Activated naive CD4-positive, alpha-beta T cell treated with anti-CD3 and anti-CD28 coated beads, Interleukin-2, amount 50 U/mL, for 72 hours (primary cell): Measurements from ENCODE around the gene TFEB. TPM values are rescaled to one million over a fixed set of nuclear protein-coding genes. Genes with fewer than 3 reads are reported as not detected.

Experiments used
- ATAC-seq, 2 donors: fragments of 150-1000 bp; cut with Tn5 transposase; 2 replicates each; pipeline ENCODE4 v1.10.0; 2021; ENCODE audit warnings: mild to moderate bottlenecking in 2 of 2, moderate library complexity in 2 of 2
- DNase-seq, 2 donors: peaks; one replicate each; pipeline ENCODE4 v3.0.0; 2021 to 2022; ENCODE audit warnings: low spot score in 2 of 2
- H3K27ac Mint-ChIP-seq, 2 donors: one replicate each; pipeline ENCODE4 v1.8.0; 2022; ENCODE audit warnings: mild to moderate bottlenecking in 2 of 2, mixed read lengths in 2 of 2
- H3K36me3 Mint-ChIP-seq, 2 donors: one replicate each; pipeline ENCODE4 v1.8.0; 2022; ENCODE audit warnings: mixed read lengths in 2 of 2
- H3K9me3 Mint-ChIP-seq, 2 donors: one replicate each; pipeline ENCODE4 v1.8.0; 2022; ENCODE audit warnings: mixed read lengths in 2 of 2
- total RNA-seq, 2 donors: library from RNA; stranded (reverse); gene quantifications; one replicate each; pipeline ENCODE4 v1.2.3, GENCODE V29; 2022

The TFEB gene
- total RNA-seq, result 10 to 100 TPM in 1 of 2 donors, 1 to 10 TPM in 1; 3.0 to 14.4 TPM

DNA sequence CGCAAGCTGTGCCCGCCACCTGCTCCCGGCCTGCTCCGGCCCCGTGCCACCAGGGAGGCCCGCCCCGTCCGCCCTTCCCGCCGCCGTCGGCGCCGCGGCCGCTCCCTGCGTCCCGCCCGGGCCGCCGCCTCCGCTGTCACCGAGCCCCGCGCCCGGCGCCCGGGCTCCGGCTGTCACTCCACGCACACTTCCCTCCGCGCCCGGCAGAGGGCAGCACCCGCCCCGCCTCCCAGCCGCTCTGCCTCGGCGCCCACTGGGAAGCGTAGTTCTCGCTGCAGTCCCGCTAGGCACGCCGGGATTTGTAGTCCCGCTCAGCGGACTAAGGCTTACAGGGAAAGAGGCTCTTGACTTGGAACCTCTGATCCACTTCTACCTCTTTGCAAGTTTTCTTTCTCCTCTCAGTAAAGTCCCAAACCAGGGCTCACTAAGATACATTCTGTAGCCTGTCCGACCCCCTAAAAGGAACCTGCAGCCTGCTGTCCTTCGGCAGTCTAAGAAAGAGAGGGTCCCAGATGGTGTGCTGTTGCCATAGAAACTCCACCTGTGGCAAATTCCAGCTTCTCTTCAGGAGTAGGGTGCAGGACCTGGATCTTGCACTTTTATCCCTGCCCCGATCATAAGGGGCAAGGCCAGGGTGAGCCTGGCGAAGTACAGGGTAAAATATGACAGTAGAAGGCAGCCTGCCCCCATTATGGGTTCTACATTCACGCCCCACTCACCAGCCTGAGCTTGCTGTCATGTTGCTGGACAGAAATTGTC is at the start of gene TFEB:
Gene TFEB (minus strand): TSS at position 182 of the 759 bp plus-strand sequence. CDS start 44,395 bp downstream, outside the sequence.
- no peak within 1 kb of the TSS for H3K27ac Mint-ChIP-seq
- no peaks in the 10 kb centered on the region for H3K36me3 Mint-ChIP-seq
- DNase-seq, result peak; percentile 91 to 98
- peak; percentile 72 to 83 for ATAC-seq
- no peaks in the 10 kb centered on the region for H3K9me3 Mint-ChIP-seq

GRCh38 chr6:41784581-41785171 is 49.3 kb upstream of the TFEB start:
- Mint-ChIP-seq H3K36me3 (peaks cover 17 to 20% of the 10 kb centered on the region in 2 donors), H3K27ac (no peak overlapping the region), H3K9me3 (no peaks in the 10 kb centered on the region)
- no peak for DNase-seq
- ATAC-seq, result no peak

GRCh38 chr6:41783106-41783780 is 47.8 kb upstream of the TFEB start:
- H3K27ac Mint-ChIP-seq, result no peak overlapping the region
- DNase-seq, result no peak

DNA sequence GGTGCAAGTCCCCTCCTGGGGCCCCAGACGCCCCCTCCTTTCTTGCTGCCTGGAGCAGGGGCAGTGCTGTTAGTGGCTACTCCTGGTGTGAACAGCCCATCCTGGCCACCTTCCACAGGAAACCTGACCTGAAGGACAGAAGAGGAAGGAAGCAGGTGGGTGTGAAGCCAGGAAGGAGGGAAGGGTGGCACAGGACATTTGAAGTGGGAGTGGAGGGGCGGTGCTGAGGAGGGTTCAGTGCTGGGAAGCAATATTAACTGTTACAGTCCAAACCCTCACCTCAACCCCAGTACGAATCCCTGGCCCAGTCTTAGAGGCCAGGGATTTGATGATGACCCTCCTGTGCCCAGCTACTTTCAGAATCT is 45.9 kb upstream of the TFEB start:
- no peak for ATAC-seq
- DNase-seq, result no peak
- Mint-ChIP-seq H3K36me3 (no peaks in the 10 kb centered on the region), H3K9me3 (no peaks in the 10 kb centered on the region), H3K27ac (no peak overlapping the region)

More at GRCh38 chr6:41783106-41783780, 47.8 kb upstream of the TFEB start:
- H3K36me3 Mint-ChIP-seq, result peaks cover 8 to 12% of the 10 kb centered on the region in 2 donors
- no peak for ATAC-seq
- no peaks in the 10 kb centered on the region for H3K9me3 Mint-ChIP-seq

DNA sequence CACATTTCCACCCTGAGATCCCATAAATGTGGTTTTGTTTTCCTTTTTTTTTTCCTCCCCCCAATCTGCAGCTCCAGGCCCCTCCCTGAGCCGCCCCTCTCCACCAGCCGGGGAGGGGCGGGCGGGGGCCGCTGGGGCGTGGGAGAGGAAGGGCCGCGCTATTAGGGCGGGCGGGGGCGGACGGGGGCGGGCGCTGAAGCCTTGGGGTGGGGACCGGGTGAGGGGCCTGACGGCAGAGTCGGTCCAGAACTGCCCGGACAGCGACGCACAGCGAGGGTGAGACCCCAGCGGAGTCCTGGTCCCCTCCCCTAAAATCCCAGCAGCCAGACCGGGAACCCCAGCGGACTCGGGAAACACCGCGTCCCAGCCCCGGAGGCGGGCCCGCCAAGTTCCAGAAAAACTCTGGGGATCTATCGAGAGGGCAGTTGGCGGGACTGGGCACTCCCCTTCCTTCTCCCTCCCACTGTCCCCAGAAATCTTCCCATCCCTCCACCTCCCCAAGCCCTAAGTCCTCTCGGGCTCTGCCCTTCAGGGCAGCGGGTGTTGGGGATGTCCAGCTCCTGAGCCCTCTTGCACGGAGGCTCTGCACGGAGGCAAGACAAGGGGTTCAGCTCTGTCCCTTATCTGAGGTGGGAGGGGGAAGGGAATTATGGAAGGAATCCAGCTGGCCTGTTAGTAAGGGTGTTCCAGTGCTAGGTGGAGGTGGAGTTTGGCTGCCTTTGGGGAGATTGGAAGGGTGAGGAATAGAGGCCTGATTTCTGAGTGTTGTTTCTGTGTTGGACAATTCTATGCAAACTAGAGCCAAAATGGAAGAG is 45.4 kb upstream of the TFEB start, which contains the start of gene PRICKLE4:
Gene PRICKLE4 (plus strand): TSS at position 232 of the 815 bp plus-strand sequence. CDS start 2,692 bp downstream, outside the sequence.
- Mint-ChIP-seq H3K9me3 (no peaks in the 10 kb centered on the region), H3K27ac (peak within 1 kb of the TSS in 1 of 2 donors; percentile 72), H3K36me3 (no peaks in the 10 kb centered on the region)
- no peak for ATAC-seq
- no peak for DNase-seq

DNA sequence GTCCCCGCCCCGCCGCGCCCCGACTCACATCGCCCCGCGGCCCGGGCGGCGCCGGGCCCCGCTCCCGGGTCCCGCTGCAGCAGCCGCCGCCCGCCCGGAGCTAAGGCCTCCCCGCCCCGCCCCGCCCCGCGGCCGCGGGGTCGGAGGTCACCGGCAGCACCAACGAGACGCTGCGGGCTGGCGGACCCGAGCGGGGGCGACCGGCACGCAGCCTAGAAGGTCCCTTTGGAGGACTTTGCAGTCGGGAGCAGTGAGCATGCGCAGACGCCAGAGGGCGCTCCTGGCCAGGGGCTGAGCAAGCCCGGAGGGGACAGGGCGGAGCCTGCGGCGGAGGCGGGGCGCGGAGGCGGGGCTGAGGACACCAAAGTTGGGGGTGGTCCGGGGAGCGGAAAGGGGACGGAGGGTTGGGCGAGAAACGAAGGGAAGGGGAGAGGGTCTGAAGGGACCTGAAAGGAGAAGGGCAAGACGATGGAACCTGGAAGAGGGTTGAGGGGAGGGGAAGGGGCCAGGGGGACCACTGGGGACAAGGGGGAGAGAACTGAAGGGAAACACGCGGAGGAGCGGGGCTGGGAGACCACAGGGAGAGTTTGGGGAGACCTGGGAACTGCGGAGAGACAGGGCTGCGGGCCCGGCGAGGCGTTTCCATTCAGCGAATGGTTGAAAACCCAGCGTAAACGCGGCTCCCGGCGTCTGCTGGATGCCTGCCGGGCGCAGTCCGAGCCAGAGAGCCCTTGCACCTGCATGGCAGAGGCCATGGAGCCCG is 44.6 kb upstream of the TFEB start, which contains the start of gene FRS3:
Gene FRS3 (minus strand): TSS at position 113 of the 763 bp plus-strand sequence. CDS start 2,913 bp downstream, outside the sequence.
- DNase-seq, result peak; percentile 97 to 100
- Mint-ChIP-seq H3K36me3 (no peaks in the 10 kb centered on the region), H3K27ac (peak within 1 kb of the TSS; percentile 49 to 90), H3K9me3 (no peaks in the 10 kb centered on the region)
- peak; percentile 98 for ATAC-seq

- Mint-ChIP-seq H3K36me3 (no peaks in the 10 kb centered on the region), H3K27ac (peak overlapping the region; percentile 49 to 90), H3K9me3 (no peaks in the 10 kb centered on the region)
- ATAC-seq, result no peak
- DNase-seq, result no peak
Observed at GRCh38 chr6:41779336-41779735, 43.9 kb upstream of the TFEB start.

DNA sequence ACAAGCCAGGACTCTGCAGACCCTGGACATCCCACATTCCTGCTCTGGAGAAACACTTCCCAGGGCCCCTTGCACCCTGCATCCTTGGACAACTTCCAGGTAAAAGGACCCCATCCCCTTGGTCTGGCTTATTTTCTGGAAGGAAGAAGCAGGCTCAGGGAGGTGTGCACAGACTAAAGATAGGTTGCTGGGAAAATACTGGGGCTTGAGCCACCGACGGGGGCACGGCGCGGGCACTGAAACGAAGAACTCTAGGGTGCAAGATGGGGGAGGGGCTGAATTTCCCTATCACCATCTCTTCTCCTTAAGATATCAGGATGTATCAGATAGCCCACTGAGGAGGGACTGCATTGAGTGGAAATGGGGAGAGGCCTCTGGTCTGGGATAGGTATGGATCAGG is 43.5 kb upstream of the TFEB start:
- peak overlapping the region; percentile 49 to 90 for H3K27ac Mint-ChIP-seq
- ATAC-seq, result no peak
- no peak for DNase-seq
- no peaks in the 10 kb centered on the region for H3K9me3 Mint-ChIP-seq
- H3K36me3 Mint-ChIP-seq, result no peaks in the 10 kb centered on the region

DNA sequence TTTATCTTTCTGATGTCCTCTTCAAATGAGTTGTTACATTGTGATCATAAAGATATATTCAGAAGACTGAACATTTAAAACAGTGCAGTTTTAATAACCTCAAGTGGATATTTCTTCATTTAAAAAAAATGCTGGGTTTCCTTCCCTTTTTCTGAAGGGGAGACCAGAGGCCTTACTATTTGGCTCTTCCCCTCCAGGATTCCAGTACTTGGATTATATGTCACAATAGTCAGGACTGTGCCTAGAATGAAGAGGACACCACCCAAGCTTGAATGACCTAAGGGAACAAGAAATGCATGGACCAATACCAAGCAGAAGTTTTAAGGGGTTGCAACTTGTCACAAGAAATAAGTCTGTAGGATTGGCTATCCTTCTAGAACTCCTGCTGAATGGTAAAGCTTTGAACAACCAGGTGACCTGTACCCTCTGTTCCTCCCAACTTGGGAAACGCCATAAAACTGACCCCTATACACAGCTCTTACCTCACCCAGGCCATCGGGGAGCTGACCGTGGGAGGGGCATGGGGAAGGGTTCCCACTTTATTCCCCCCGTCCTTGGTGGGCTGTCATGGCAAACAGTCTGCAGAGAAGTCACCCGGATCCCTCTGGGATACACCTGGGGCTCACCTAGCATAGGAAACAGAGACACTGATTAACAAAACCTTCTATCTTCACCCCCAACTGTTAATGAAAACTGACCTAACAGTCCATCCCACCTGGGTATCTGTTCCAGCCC is 42.3 kb upstream of the TFEB start:
- DNase-seq (no peak), ATAC-seq (no peak)
- no peaks in the 10 kb centered on the region for H3K9me3 Mint-ChIP-seq
- no peaks in the 10 kb centered on the region for H3K36me3 Mint-ChIP-seq
- H3K27ac Mint-ChIP-seq, result no peak overlapping the region

DNA sequence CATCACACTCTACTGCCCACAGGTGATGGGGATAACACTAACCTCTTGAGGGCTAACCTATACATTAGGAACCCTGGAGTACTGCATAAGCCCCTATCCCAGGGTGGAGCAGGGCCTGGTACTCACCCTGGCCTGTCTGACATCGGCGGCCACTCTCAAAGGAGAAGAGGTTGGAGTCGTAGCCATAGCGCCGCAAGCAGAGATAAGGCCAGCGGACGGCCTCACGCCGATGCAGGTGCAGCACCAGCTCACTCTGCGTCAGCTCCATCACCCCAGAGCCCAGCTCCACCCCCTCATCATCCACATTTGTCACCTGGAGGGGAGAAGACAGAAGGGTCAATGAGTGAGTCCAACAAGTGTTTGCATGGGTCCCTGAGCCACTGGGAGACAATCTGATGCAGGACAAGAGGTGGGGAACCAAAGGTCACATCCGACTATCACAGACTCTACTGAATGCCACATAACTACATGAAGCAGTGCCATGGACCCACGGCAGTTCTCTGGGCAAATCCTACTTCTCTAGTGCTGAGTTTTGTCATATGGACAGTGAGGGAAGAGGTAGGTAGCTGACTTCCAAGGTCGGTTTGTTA is 40.0 kb upstream of the TFEB start:
- Mint-ChIP-seq H3K9me3 (no peaks in the 10 kb centered on the region), H3K27ac (no peak overlapping the region), H3K36me3 (no peaks in the 10 kb centered on the region)
- DNase-seq (no peak), ATAC-seq (no peak)

- H3K36me3 Mint-ChIP-seq, result no peaks in the 10 kb centered on the region
- DNase-seq (no peak), ATAC-seq (no peak)
- H3K27ac Mint-ChIP-seq, result no peak overlapping the region
- no peaks in the 10 kb centered on the region for H3K9me3 Mint-ChIP-seq
Observed at GRCh38 chr6:41774841-41775240, 39.4 kb upstream of the TFEB start.

DNA sequence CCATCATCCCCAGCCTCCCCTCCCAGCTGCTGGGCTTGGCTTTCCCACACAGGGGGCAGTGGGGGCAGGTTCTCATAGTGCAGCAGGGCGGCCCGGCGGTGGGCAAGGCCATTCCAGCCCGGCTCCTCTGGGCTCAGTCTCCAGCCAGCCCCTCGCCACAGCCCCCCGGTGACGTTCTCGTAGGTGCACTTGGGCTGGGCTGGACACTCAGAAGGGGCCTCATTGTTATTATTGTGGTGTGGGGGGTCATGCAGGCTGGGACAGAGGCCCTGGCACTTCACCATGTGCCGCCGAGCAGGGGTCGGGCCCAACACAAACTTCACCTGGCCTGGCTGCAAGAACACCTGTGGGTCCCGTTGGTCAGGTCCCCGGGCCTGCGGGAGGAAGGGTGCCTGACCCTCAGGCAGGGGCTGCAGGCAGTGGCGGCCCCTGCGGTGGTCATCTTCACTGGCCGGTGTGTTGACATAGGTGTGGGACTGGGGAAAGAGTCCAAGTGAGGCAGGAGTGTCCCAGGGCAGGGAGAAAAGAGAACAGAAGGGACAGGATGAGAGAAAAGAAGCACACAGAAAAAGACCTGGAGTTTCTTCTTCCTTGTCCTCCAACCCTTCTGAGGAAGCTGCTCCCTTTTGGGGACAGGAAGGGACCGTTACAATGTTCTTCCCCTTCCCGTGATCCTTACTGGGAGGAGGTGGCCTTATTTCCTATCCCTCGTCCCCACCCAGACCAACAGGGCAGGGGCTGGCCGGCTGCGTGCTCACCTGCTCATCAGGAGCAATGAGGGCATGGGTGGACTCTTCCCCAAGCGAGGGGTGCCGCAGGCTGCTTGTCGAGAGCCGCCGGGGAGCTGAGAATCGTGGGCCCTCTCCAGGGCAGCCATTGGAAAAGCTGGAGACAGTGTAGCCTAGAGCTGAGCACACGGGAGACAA is 35.9 kb upstream of the TFEB start:
- no peaks in the 10 kb centered on the region for H3K36me3 Mint-ChIP-seq
- DNase-seq, result no peak
- no peaks in the 10 kb centered on the region for H3K9me3 Mint-ChIP-seq
- no peak overlapping the region for H3K27ac Mint-ChIP-seq
- no peak for ATAC-seq

GRCh38 chr6:41770381-41771057 is 35.1 kb upstream of the TFEB start:
- no peak for ATAC-seq
- DNase-seq, result no peak
- H3K36me3 Mint-ChIP-seq, result no peaks in the 10 kb centered on the region
- H3K9me3 Mint-ChIP-seq, result no peaks in the 10 kb centered on the region
- H3K27ac Mint-ChIP-seq, result no peak overlapping the region

- ATAC-seq, result no peak
- Mint-ChIP-seq H3K27ac (peak overlapping the region; percentile 44 to 61), H3K9me3 (no peaks in the 10 kb centered on the region), H3K36me3 (no peaks in the 10 kb centered on the region)
- no peak for DNase-seq
Observed at GRCh38 chr6:41769376-41769775, 34.0 kb upstream of the TFEB start.
